ENCODE data around the gene SLC2A8. TPM values are rescaled to one million over a fixed set of nuclear protein-coding genes. Genes with fewer than 3 reads are reported as not detected.

The SLC2A8 gene
- polyA plus RNA-seq, 1 donor (not counting 4 experiments of a cell fraction or from before 2014, with no cell fraction given): 7.1 TPM

DNA sequence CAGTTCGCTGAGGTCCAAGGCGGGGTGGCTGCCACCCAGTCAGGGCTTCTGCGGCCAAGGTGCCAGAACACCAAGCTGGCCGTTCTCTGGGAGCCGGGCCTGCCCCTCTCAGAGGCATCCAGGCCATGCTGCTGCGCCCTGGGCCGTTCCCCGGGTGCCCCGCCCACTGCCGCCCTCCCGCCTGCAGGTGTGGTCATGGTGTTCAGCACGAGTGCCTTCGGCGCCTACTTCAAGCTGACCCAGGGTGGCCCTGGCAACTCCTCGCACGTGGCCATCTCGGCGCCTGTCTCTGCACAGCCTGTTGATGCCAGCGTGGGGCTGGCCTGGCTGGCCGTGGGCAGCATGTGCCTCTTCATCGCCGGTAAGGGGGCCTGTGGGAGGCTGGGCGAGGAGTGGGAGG is 7.7 kb downstream of the SLC2A8 start:
- H2AFZ ChIP-seq (ENCODE audit: control insufficient read depth, low read length): no peak overlapping the region
- H3K79me2 ChIP-seq (ENCODE audit: control insufficient read depth, insufficient read depth, low read length): no peaks in the 10 kb centered on the region
- no peak overlapping the region for H3K9ac ChIP-seq (ENCODE audit: control insufficient read depth, extremely low read depth, insufficient read depth, low read length)
- no peaks in the 10 kb centered on the region for H4K20me1 ChIP-seq (ENCODE audit: control insufficient read depth, extremely low read depth, insufficient read depth, low read length)
- no peak for DNase-seq (ENCODE audit: low read depth, low spot score)
- H3K27me3 ChIP-seq (ENCODE audit: control insufficient read depth, extremely low read depth, insufficient read depth, low read length): no peaks in the 10 kb centered on the region
- no peaks in the 10 kb centered on the region for H3K4me1 ChIP-seq (ENCODE audit: control insufficient read depth, extremely low read depth, insufficient read depth, low read length)
- peaks cover 16 to 20% of the 10 kb centered on the region in 2 experiments for H3K36me3 ChIP-seq (ENCODE audit: control insufficient read depth in 2 of 2, extremely low read depth in 1 of 2, insufficient read depth in 2 of 2, low read length in 2 of 2)
- no peak overlapping the region for H3K27ac ChIP-seq (ENCODE audit: control insufficient read depth, insufficient read depth, low read length)
- TF ChIP-seq, protein P1, sequence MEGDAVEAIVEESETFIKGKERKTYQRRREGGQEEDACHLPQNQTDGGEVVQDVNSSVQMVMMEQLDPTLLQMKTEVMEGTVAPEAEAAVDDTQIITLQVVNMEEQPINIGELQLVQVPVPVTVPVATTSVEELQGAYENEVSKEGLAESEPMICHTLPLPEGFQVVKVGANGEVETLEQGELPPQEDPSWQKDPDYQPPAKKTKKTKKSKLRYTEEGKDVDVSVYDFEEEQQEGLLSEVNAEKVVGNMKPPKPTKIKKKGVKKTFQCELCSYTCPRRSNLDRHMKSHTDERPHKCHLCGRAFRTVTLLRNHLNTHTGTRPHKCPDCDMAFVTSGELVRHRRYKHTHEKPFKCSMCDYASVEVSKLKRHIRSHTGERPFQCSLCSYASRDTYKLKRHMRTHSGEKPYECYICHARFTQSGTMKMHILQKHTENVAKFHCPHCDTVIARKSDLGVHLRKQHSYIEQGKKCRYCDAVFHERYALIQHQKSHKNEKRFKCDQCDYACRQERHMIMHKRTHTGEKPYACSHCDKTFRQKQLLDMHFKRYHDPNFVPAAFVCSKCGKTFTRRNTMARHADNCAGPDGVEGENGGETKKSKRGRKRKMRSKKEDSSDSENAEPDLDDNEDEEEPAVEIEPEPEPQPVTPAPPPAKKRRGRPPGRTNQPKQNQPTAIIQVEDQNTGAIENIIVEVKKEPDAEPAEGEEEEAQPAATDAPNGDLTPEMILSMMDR (optimal IDR thresholded peaks at IDR 0.05 in 1 of 3, IDR thresholded peaks at IDR 0.05 in 1 of 3, conservative IDR thresholded peaks at IDR 0.05 in 1 of 3; ENCODE audit: extremely low read depth in 1 of 3, insufficient read depth in 2 of 3, low read length in 3 of 3): no peak
- TF ChIP-seq EZH2 (IDR thresholded peaks at IDR 0.05; ENCODE audit: low read length): no peak
- no peak overlapping the region for H3K4me3 ChIP-seq (ENCODE audit: control insufficient read depth in 2 of 3, extremely low read depth in 1 of 3, insufficient read depth in 2 of 3, low read depth in 1 of 3, low read length in 3 of 3)
- no peaks in the 10 kb centered on the region for H3K9me1 ChIP-seq (ENCODE audit: control insufficient read depth, extremely low read depth, insufficient read depth, low read length)
- no peak overlapping the region for H3K4me2 ChIP-seq (ENCODE audit: control insufficient read depth, extremely low read depth, insufficient read depth, low read depth, low read length)
- FAIRE-seq: no peak
- H3K9me3 ChIP-seq (ENCODE audit: control insufficient read depth, low read depth, low read length): no peaks in the 10 kb centered on the region
- dilution Hi-C loops (cut with MboI; ENCODE audit: extremely low pct_ligation_motif_present, low sequenced_read_pairs): no loop called here

DNA sequence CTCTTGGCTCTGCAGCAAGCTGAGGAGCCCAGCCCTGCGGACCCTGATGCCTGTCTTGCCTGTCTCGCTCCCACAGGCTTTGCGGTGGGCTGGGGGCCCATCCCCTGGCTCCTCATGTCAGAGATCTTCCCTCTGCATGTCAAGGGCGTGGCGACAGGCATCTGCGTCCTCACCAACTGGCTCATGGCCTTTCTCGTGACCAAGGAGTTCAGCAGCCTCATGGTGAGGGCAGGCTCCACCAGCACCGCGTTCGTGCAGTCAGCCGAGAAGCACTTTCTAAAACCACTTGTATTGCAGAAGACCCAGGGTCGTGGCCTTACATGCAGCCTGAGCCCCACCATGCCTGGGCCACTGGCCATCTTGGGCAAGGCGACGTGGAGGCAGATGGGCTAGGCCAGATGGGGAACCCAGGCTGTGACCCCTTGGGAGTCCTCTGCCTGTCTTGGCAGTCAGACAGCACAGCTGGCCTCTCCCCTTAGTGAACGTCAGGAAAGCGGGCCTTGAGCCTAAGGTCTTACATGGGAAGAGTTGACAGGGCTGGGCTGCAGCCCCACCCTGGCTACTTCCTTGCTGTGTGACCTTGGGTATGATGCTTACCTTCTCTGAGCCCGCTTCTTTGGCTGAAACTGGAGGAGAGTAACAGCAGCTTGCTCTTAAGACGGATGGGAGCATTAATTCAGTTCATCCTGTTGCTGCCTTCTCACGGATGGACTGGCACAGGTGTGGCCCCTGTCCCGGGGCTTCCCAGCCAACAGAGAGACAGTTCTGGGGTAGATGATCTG is 8.6 kb downstream of the SLC2A8 start:
- Histone ChIP-seq H3K9me1 (ENCODE audit: control insufficient read depth, extremely low read depth, insufficient read depth, low read length) (no peaks in the 10 kb centered on the region), H3K27me3 (ENCODE audit: control insufficient read depth, extremely low read depth, insufficient read depth, low read length) (no peaks in the 10 kb centered on the region), H4K20me1 (ENCODE audit: control insufficient read depth, extremely low read depth, insufficient read depth, low read length) (no peaks in the 10 kb centered on the region), H2AFZ (ENCODE audit: control insufficient read depth, low read length) (no peak overlapping the region), H3K4me1 (ENCODE audit: control insufficient read depth, extremely low read depth, insufficient read depth, low read length) (no peaks in the 10 kb centered on the region), H3K4me3 (ENCODE audit: control insufficient read depth in 2 of 3, extremely low read depth in 1 of 3, insufficient read depth in 2 of 3, low read depth in 1 of 3, low read length in 3 of 3) (no peak overlapping the region), H3K9ac (ENCODE audit: control insufficient read depth, extremely low read depth, insufficient read depth, low read length) (no peak overlapping the region), H3K79me2 (ENCODE audit: control insufficient read depth, insufficient read depth, low read length) (no peaks in the 10 kb centered on the region), H3K9me3 (ENCODE audit: control insufficient read depth, low read depth, low read length) (no peaks in the 10 kb centered on the region), H3K4me2 (ENCODE audit: control insufficient read depth, extremely low read depth, insufficient read depth, low read depth, low read length) (no peak overlapping the region), H3K36me3 (ENCODE audit: control insufficient read depth in 2 of 2, extremely low read depth in 1 of 2, insufficient read depth in 2 of 2, low read length in 2 of 2) (peaks cover 16 to 20% of the 10 kb centered on the region in 2 experiments), H3K27ac (ENCODE audit: control insufficient read depth, insufficient read depth, low read length) (no peak overlapping the region)
- dilution Hi-C loops (cut with MboI; ENCODE audit: extremely low pct_ligation_motif_present, low sequenced_read_pairs): no loop called here
- FAIRE-seq (no peak), DNase-seq (ENCODE audit: low read depth, low spot score) (no peak)
- TF ChIP-seq, protein P1 (optimal IDR thresholded peaks at IDR 0.05 in 1 of 3, IDR thresholded peaks at IDR 0.05 in 1 of 3, conservative IDR thresholded peaks at IDR 0.05 in 1 of 3; ENCODE audit: extremely low read depth in 1 of 3, insufficient read depth in 2 of 3, low read length in 3 of 3): no peak
- no peak for TF ChIP-seq EZH2 (IDR thresholded peaks at IDR 0.05; ENCODE audit: low read length)
